Stomach (tissue), 4 donors: Measurements from ENCODE around the gene POLR2M.

ENCODE experiments used
- POLR2A ChIP-seq, 4 donors: fragments of 450-650 bp; IDR thresholded peaks; one replicate each; pipeline ENCODE4 v1.6.1; 2016; ENCODE audit warnings: antibody characterized with exemption in 4 of 4, control low read depth in 2 of 4, mild to moderate bottlenecking in 1 of 4, moderate library complexity in 1 of 4
- TF ChIP-seq, protein P1 (sequence below), 7 experiments: fragments of 450-650 bp in 4 of 7; fragments of 200-600 bp in 3 of 7; sonication (generic) in 3 of 7; IDR thresholded peaks; one replicate each; pipeline ENCODE4 v1.5.1; 2016 to 2019; ENCODE audit warnings: antibody characterized with exemption in 7 of 7, control low read depth in 2 of 7, mild to moderate bottlenecking in 1 of 7

DNA sequence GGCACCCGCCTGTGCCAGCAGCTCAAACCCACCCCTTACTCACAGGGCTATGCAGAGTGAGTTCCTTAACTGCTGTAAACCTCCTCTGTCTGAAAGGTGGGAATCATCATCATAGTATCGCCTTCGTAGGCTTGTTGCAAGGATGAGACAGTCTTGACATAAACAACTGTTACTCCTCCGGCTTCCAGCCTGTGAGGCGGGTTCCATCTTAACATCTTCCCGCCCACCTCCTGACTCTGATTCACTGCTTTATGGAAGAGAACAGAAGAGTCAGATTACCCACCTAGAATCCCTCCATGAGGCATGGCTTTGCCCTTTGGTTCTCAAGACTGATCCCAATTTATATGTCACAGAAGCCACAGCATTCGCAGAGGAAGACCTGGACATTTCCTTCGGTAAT is 21.9 kb downstream of the POLR2M start:
- no peak for TF ChIP-seq POLR2A (IDR thresholded peaks at IDR 0.05)
- TF ChIP-seq, protein P1, sequence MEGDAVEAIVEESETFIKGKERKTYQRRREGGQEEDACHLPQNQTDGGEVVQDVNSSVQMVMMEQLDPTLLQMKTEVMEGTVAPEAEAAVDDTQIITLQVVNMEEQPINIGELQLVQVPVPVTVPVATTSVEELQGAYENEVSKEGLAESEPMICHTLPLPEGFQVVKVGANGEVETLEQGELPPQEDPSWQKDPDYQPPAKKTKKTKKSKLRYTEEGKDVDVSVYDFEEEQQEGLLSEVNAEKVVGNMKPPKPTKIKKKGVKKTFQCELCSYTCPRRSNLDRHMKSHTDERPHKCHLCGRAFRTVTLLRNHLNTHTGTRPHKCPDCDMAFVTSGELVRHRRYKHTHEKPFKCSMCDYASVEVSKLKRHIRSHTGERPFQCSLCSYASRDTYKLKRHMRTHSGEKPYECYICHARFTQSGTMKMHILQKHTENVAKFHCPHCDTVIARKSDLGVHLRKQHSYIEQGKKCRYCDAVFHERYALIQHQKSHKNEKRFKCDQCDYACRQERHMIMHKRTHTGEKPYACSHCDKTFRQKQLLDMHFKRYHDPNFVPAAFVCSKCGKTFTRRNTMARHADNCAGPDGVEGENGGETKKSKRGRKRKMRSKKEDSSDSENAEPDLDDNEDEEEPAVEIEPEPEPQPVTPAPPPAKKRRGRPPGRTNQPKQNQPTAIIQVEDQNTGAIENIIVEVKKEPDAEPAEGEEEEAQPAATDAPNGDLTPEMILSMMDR (IDR thresholded peaks at IDR 0.05), result no peak
